GM19468 (cell line): ENCODE data around the gene SMC5.
"Not testable (repeated sequence)": the region's sequence is repeated elsewhere in the genome, so short reads cannot be mapped to it uniquely, and the experiment has no call there.

Source experiments
- ATAC-seq: cut with Tn5 transposase; IDR thresholded peaks from one replicate; pipeline ENCODE4 v1.9.1; 2021; ENCODE audit warnings: mild to moderate bottlenecking, moderate library complexity, moderate number of reproducible peaks; ENCODE audit not compliant: unreplicated experiment; ENCODE audit errors: extremely low read depth

The SMC5 gene

DNA sequence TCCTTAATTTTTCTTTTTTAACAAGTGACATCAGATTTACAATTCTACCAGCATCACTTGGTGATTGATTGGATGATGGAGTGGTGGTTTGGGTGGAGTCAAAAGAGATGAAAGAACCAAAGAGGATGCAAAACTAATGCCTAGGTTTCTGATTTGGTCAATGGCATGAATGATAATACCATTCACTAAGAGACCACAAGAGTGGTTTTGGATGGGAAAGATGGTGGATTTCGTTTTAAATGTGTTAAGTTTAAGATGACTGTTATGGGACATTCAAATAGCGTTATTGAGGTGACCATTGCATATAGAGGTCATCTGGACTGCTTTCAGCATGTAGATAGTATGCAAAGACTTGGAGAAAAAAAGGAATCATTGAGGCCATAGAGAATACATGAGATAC, 3.6 kb downstream of the SMC5 start:
- no peak for ATAC-seq

DNA sequence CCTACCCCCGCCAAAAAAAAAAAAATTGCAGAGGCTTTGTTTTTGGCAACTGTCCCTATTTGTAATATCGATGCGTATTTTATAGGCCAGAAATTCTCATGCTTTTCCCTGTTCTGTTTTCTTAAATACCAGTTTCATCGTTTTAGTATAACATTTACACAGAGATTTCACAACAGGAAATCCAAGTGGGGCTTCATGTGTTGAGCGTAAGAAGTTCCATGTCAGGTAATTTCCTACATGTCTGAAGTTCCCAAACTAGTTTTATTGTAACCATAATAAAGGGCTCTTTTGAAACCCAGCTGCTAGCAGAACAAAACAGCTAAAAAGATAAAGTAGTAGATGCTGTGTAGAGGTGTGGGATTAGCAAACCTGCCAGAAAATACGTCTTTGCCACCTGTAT, 4.2 kb downstream of the SMC5 start:
- no peak for ATAC-seq

DNA sequence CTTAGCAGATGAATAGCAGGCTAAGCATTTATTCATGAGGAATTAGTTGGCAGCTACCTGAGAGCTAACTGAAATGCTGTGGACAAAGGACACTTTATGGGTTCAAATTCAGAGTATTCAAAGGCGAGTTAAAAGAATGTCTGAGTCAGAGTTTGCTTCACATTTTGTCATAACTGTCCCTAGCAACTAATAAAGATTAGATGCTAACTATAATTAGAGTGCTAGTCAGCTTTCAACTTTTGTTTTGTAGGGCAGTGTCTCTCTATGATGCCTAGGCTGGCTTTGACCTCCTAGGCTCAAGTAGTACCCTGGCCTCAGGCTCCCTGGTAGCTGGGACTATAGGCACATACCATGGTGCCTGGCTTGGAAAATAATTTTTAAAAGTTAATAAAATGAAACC, 4.6 kb downstream of the SMC5 start:
- ATAC-seq: no peak

DNA sequence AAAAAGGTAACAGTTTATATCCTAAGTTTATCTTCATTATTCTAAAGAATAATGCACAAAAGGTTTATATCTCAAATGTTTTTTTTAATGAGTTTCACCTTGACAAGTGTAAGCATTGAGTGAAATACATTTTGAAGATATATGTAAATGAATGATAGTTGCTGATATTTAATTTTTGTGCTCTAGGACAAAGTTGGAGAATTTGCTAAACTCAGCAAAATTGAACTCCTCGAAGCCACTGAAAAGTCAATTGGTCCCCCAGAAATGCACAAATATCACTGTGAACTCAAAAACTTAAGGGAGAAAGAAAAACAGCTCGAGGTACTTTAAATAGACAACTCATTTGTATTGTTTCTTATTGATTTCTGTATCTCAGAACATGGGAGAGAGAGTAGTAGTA, 19.5 kb downstream of the SMC5 start:
- no peak for ATAC-seq

DNA sequence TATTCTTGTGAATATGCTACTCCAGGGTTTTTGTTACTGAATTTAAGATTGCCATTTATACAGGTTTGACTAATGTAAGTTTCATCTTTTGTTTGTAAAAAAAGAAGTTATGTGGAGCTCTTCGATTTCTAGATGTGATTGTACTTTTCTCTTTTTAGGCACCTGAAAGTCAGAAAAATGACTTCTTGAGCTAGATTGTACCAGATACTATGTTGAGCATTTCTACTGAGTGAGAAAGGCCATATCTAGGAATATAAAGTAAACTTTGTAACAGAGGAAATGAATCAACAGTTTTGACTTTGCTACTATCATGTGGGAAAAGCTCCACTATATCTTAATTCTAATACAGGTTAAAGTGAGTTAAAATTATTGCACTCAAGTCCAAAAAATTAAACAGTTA, 25.1 kb downstream of the SMC5 start:
- no peak for ATAC-seq

DNA sequence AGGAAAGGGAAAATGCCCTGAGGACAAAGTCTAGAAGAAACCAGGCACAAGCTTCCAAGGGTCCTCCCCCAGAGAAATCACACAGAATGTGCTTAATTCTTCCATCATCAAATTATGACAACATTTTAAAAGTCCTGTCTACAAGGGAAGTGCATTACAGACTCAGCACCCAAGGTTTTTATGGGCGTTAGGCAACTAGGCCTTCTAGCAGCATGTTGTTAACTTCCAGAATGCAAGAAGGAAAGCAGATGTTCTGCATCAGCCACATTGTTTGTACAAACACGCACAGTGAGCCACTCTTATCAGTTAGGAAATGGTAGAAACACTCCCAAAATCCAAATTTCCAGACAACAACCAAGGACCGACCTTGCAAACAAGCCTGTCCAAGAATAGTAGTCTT, 26.5 kb downstream of the SMC5 start:
- ATAC-seq: no peak

DNA sequence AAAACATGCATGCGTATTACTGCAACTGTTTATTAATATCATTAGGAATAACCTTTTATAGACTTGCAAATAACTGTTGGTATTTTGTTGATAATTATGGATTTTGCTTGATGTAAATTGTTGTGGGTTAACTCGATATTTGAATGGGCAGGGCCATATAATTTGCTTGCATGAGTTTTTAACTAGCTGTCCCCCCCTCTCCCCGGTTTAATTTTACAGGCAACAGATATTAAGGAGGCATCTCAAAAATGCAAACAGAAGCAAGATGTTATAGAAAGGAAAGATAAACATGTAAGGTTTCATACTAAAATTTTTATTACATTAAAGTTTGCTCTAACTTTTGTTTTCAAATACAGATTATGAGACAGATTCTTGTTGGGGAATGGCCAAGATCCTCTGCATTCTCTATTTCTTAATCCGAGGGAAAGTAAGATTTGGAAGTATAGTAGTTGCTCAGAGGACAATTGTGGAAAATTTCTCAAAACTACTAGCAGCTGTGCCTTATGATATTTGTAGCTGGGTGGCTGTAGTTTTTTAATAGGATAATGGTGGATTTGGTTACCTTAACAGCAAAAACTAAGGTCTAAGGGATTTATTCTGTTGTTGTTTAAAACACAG, 27.3 kb downstream of the SMC5 start:
- ATAC-seq: no peak

DNA sequence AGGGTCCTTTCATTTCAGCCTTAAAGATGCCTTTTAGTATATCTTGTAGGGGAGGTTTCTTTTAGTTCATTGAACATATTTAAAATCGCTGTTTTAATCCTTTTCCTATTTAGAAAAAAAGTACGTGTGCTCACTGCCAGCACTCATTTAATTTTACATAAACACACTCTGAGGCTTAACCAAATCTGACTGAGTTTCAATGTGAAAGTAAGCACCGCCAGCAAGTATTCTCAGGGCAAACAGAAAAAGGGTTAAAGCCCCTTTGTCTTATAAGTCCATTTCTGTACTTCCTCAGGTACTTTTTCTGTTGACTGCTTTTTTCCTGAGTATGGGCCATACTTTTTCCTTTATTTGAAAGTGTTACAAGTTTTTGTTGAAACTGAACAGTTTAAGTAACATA, 31.8 kb downstream of the SMC5 start:
- no peak for ATAC-seq

DNA sequence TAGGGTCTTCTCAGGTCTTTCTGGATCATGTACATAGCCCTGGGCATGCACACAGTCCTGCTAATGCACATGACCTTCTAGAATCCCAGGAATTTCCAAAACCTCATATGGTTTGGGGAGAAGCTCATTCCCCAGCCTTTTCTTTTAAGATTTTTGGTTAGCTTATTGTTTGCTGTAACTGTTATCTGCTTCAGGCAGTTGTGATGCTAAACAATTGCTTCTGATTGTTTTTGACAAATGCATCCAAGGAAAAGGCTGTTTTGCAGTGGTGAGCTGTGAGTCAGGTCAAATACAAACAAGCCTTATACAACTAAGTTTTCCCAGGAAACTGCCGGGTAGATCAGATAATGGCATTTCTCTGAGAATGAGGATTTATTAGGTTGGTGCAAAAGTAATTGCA, 32.7 kb downstream of the SMC5 start:
- ATAC-seq: no peak

DNA sequence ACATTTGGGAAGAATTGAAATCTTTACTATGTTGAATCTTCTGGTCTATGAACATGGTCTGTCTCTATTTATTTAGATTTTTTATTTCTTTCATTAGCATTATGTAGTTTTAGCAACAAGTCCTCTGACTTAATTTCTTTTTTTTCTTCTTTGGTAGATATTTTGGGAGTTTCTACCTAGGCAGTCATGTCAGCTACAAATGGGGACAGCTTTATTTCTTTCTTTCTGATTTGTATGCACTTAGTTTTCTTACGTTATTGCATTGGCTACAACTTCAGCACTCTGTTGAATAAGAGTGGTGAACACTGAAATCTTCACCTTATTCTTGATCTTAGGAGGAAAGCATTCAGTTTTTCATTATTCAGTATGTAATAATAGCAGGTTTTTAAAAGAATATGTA, 33.5 kb downstream of the SMC5 start:
- no peak for ATAC-seq

DNA sequence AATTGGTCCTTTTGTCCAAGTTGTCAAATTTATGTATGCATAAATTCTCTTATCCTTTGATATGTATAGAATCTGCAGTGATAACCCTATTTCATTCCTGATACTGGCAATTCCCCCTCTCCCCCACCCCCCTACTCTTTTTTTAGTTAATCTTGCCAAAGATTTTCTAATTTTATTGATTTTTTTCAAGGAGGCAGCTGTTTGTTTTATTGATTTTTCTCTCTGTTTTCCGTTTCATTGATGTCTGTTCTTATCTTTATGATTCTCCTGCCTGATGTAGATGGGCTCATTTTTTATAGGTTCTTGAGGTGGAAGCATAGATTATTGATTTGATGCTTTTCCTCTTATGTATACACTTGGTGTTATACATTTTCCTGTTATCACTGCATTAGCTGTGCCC, 34.4 kb downstream of the SMC5 start:
- ATAC-seq: no peak

DNA sequence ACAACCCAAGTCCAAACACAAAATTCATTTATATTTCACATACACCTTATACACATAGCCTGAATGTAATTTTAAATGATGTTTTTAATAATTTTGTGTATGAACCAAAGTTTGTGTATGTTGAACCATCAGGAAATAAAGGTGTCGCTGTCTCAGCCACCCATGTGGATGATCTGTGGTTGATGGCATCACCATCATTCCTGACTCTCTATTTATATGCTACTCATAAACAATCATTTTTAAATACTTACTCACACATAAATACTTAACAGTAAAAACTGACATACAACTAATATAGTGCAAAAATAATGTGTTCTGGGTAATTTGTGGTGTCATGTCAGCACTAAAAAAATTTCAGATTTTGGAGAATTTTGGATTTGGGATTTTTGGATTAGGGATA, 38.4 kb downstream of the SMC5 start:
- ATAC-seq: no peak

DNA sequence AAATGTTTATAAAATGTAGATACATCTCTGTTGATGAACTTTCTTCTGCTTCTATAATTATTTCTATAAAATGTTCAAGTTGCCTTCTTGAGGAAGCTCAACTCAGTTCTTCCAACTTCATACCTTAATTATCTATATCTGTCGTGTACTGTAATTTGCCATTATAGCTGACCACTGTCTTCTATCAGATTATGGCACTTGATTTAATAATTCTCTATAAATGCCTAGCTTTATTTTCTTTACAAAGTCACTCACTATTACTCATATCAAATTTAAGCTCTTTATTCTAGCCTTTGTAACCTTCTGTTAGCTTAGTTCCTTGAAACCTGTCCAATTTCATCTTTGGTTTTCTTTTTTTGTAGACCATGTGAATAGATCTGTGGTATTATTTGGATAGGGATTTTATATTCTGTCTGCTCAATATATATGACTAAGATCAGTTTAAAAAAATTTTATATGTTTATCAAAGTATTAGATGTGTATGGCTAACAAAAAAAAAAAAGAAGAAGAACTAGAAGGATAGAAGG, 39.5 kb downstream of the SMC5 start:
- no peak for ATAC-seq

DNA sequence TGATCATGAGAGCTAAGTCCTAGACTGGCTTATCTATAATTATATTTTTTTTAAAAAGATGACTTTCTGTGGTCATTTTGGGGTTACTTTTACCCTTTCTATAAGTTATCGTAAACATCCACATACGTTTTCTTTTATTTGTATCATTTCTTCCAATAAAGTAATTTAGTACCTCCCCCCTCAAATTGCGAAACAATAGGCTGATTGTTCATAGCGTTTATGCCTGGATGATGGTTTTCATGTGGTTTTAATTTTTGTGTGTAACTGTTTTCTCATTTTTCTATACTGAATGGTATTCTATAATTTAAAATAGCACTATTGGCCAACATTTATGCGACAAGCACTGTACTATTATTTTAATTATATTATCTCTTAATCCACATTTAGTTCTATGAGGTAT, 44.5 kb downstream of the SMC5 start:
- no peak for ATAC-seq

DNA sequence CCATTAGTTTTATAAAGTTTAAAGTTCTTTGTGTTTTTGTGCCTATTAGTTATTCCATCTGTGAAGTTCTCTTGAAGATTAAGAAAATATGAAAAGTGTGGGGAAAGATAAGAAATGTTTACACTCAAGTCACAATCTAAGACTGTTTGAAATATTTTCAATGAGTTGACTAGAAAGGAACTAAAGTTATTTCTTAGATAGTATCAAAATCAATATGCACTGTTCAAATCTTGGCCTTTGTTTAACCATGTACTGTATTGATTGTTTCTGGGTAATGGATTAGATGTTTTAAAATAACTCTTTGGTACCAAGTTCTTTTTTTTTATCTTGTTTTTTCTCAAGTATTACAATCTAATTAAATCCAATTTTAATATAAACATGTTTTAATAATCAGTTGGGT, 46.0 kb downstream of the SMC5 start:
- ATAC-seq: no peak

DNA sequence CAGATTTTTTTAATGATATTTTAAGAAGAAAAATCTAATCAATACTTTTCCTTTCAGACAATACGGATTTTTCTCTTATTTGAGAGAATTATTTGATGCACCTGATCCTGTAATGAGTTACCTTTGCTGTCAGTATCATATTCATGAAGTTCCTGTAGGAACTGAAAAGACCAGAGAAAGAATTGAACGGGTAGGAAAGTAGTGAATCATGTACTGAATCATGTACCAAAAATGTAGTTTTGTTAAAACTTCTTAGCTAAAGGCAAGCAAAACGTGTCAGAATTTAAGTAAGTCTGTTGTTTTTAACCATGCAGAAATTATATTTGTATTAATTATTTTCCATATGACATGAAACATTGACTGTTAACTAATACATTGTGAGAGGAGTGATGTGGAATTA, 56.6 kb downstream of the SMC5 start:
- no peak for ATAC-seq

DNA sequence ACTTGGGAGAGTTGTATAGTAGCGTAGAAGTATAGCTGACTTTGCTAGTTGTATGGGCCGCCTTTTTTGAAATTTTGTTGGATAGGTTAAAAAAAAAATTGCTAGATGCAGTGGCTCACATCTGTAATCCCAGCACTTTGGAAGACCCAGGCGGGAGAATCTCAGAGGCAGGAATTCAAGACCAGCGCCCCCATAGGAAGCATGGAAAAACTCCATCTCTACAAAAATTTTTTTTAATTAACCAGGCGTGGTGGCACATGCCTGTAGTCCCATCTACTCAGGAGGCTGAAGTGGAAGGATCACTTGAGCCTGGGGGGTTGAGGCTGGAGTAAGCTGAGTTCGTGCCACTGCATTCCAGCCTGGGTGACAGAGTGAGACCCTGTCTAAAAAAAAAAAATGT, 59.2 kb downstream of the SMC5 start:
- ATAC-seq: no peak

DNA sequence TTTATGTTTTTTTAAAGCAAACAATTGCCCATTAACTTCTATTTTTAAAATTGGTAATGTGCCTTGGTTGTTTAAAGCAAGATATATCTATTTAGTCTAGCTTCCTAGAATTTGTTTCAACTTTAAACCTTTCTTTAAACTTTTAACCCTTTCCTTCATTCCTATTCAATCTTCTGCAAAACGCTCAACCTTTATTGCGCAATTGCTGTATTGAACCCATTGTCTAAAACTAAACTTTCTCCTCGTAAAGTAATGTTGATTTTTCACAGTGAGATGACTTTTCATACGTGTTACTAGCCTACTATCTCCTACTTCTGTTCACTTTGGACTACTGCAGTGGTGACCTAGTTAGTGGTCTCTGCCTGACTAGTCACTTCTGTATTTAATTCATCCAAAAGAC, 63.3 kb downstream of the SMC5 start:
- no peak for ATAC-seq

DNA sequence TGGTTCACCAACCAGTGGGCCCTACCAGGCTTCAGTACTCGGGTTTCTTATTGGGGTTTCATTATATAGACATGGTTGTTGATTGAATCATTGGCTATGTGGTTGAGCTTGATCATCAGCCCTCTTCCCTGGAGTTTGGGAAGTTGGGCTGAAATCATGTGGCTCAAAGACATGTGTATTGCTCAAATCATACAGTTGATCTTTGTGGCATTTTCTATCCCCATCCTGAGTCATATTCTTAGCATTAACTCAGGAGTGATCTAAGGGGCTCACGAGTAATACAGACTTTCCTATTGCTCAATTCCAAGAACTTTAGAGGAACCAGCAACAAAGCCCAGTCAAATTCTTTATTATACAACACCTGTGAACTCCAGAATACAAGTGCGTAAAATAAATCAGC, 66.2 kb downstream of the SMC5 start:
- no peak for ATAC-seq

DNA sequence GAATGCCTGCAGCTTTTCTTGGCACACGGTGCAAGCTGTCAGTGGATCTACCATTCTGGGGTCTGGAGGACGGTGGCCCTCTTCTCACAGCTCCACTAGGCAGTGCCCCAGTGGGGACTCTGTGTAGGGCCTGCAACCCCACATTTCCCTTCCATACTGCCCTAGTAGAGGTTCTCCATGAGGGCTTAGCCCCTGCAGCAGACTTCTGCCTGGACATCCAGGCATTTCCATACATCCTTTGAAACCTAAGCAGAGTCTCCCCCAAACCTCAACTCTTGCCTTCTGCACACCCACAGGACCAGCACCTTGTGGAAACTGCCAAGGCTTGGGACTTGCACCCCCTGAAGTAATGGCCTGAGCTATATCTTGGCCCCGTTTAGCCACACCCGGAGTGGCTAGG, 69.8 kb downstream of the SMC5 start:
- not testable (repeated sequence) for ATAC-seq

DNA sequence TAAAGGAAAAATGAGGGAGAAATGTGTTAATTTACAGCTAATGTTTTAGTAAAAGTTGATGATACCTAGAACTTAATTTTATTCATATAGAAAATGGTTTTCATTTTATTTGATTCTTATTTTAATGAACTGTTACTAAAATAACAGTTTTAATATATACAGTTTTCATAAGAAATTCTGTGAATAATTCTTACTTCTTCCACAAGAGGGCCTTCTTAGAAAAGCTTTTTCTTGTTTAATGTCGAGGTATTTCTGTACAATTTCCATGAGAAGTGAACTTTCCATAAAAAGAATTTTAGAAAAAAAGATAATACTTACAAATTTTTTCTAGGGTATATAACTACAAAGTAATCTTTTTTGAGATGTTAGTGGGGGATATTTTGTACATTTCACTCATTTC, 81.8 kb downstream of the SMC5 start:
- ATAC-seq: no peak

DNA sequence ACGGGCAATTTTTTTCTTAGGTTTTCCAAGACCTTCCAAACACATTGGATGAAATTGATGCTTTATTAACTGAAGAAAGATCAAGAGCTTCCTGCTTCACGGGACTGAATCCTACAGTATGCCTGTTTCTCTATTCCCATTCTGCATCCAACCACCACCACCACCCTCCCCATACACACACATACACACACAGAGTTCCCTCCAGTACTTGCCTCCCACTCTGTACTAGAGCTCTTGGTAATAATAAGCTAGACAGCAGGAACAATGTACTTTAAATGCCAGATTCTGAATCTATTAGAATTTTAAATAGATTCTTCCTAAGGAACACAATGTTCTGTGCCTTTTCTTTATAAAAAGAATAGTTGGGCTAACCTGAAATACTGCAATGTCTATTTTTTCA, 88.3 kb downstream of the SMC5 start:
- ATAC-seq: no peak

DNA sequence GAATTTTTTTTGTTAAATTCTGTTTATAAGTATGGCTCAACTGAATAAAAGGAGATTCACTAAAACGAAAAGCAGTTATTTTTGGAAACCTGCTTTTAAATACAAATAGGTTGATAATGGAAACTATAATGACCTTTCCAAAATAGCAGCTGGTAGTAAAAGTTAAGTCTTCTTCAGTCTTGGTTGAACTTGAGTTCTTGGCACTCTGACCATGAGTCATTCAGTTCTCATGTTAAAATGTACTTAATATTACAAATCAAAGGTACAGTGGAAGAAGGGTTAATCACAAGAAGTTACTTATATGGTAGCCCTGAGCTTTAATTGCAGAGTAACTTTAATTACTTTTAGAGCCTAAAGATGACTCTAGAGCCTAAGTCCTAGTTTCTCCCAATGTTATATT, 93.6 kb downstream of the SMC5 start:
- ATAC-seq: no peak
